ENCODE measurements around the gene BBS1.

DNA sequence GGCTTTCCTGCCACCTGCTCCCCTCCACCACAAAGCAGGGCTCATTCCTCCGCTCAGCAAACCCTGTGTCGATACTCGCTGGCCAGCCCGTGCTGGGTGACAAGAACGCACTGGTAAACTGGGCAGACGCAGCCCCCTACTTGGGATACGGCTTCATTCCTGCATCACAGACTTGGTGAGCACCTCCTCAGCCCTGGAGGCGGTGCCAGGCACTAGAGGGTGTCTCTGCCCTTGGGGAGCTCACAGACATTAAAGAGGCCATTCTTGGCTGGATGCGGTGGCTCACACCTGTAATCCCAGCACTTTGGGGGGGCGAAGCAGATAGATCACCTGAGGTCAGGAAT lies 29.4 kb downstream of the BBS1 start:
- TF ChIP-seq, protein P1, sequence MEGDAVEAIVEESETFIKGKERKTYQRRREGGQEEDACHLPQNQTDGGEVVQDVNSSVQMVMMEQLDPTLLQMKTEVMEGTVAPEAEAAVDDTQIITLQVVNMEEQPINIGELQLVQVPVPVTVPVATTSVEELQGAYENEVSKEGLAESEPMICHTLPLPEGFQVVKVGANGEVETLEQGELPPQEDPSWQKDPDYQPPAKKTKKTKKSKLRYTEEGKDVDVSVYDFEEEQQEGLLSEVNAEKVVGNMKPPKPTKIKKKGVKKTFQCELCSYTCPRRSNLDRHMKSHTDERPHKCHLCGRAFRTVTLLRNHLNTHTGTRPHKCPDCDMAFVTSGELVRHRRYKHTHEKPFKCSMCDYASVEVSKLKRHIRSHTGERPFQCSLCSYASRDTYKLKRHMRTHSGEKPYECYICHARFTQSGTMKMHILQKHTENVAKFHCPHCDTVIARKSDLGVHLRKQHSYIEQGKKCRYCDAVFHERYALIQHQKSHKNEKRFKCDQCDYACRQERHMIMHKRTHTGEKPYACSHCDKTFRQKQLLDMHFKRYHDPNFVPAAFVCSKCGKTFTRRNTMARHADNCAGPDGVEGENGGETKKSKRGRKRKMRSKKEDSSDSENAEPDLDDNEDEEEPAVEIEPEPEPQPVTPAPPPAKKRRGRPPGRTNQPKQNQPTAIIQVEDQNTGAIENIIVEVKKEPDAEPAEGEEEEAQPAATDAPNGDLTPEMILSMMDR (IDR thresholded peaks at IDR 0.05; ENCODE audit: low read depth, low read length, poor library complexity, severe bottlenecking) = no peak
- no peak for TF ChIP-seq EZH2phosphoT487 (IDR thresholded peaks at IDR 0.05; ENCODE audit: borderline replicate concordance, low read length)
